ENCODE results near the gene HOXB5.

HOXB5 gene

GRCh38 chr17:48551596-48552465 is 41.7 kb downstream of the HOXB5 start:
- Histone ChIP-seq H3K4me3 (ENCODE audit: low read depth, low read length) (no peak overlapping the region), H3K27me3 (ENCODE audit: insufficient read depth, low read depth, severe bottlenecking) (peaks cover 86% of the 10 kb centered on the region)

GRCh38 chr17:48551214-48551555 is 42.4 kb downstream of the HOXB5 start:
- Histone ChIP-seq H3K36me3 (no peaks in the 10 kb centered on the region; the same call in 1 of the 2 replicates), H3K27ac (no peak overlapping the region)
- no peak for TF ChIP-seq CTCF (IDR thresholded peaks at IDR 0.05; ENCODE audit: low read depth, low read length)

More at GRCh38 chr17:48551596-48552465, 41.7 kb downstream of the HOXB5 start:
- H3K36me3 ChIP-seq = no peaks in the 10 kb centered on the region; the same call in 1 of the 2 replicates
- TF ChIP-seq CTCF (IDR thresholded peaks at IDR 0.05; ENCODE audit: low read depth, low read length) = no peak
- peaks cover 9% of the 10 kb centered on the region for H3K9me3 ChIP-seq (ENCODE audit: severe bottlenecking)
- no peak for DNase-seq
- H3K27ac ChIP-seq = no peak overlapping the region

GRCh38 chr17:48550502-48551213 is 42.9 kb downstream of the HOXB5 start:
- Histone ChIP-seq H3K27ac (no peak overlapping the region), H3K36me3 (no peaks in the 10 kb centered on the region; the same call in 1 of the 2 replicates), H3K4me3 (ENCODE audit: low read depth, low read length) (no peak overlapping the region), H3K9me3 (ENCODE audit: severe bottlenecking) (peaks cover 9% of the 10 kb centered on the region), H3K27me3 (ENCODE audit: insufficient read depth, low read depth, severe bottlenecking) (peaks cover 88% of the 10 kb centered on the region)
- no peak for TF ChIP-seq CTCF (IDR thresholded peaks at IDR 0.05; ENCODE audit: low read depth, low read length)
- no peak for DNase-seq

More at GRCh38 chr17:48551214-48551555, 42.4 kb downstream of the HOXB5 start:
- H3K27me3 ChIP-seq (ENCODE audit: insufficient read depth, low read depth, severe bottlenecking) = peaks cover 85% of the 10 kb centered on the region
- DNase-seq = no peak
- H3K9me3 ChIP-seq (ENCODE audit: severe bottlenecking) = peaks cover 9% of the 10 kb centered on the region
- no peak overlapping the region for H3K4me3 ChIP-seq (ENCODE audit: low read depth, low read length)

GRCh38 chr17:48549914-48550501 is 43.6 kb downstream of the HOXB5 start:
- Histone ChIP-seq H3K36me3 (no peaks in the 10 kb centered on the region; the same call in 1 of the 2 replicates), H3K4me3 (ENCODE audit: low read depth, low read length) (no peak overlapping the region), H3K27ac (no peak overlapping the region), H3K27me3 (ENCODE audit: insufficient read depth, low read depth, severe bottlenecking) (peaks cover 91% of the 10 kb centered on the region), H3K9me3 (ENCODE audit: severe bottlenecking) (peaks cover 9% of the 10 kb centered on the region)
- no peak for DNase-seq
- TF ChIP-seq CTCF (IDR thresholded peaks at IDR 0.05; ENCODE audit: low read depth, low read length) = no peak

GRCh38 chr17:48549281-48549630 is 44.3 kb downstream of the HOXB5 start:
- no peak for TF ChIP-seq CTCF (IDR thresholded peaks at IDR 0.05; ENCODE audit: low read depth, low read length)
- no peak for DNase-seq
- H3K4me3 ChIP-seq (ENCODE audit: low read depth, low read length) = no peak overlapping the region
- peaks cover 90% of the 10 kb centered on the region for H3K27me3 ChIP-seq (ENCODE audit: insufficient read depth, low read depth, severe bottlenecking)
- no peaks in the 10 kb centered on the region; the same call in 1 of the 2 replicates for H3K36me3 ChIP-seq
- no peak overlapping the region for H3K27ac ChIP-seq
- peaks cover 9% of the 10 kb centered on the region for H3K9me3 ChIP-seq (ENCODE audit: severe bottlenecking)

Measured in WERI-Rb-1 (cell line).